ENCODE measurements around the gene RPS19BP1.
"Not testable (repeated sequence)": the region's sequence is repeated elsewhere in the genome, so short reads cannot be mapped to it uniquely, and the experiment has no call there.

RPS19BP1 gene

DNA sequence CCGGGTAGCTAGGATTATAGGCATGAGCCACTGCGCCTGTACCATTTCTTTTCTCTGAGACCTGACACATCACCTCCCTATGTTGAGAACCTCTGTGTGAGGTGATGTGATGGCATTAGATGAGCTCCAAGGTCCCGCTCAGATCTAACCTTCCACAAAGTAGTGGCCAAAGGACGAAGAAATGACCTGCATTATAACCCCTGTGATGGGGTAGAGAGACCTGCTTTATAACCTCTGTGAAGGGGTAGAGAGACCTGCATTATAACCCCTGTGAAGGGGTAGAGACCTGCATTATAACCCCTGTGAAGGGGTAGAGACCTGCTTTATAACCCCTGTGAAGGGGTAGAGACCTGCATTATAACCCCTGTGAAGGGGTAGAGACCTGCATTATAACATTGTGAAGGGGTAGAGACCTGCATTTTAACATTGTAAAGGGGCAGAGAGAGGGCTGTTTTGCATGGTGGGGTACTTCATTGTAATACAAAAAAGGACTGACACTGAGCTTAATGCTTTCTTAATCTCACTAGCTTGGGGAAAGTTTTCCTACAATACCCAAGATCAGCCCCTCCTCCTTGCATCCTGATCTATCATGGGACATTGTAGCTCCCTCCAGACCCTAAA is 21.9 kb downstream of the RPS19BP1 start:
- DNase-seq = no peak

DNA sequence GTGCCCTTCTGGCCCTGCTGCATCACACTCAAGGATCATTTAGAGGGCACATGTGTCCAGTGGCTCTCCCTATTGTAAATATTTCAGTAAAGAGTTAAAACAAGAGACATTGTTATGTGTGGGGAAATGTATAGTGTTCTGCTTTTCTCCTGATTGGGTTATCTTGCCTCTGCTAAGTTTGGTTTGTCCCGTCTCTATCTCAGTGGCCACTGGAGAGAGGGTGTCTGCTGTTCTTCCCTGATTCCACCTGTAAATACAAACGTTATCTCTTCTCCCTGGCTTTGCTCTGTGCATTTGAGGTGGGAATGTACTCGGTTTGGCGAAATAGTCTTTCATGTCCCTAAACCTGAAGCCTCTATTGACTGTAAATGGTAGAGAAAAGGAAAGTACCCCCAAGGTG is 24.2 kb downstream of the RPS19BP1 start:
- DNase-seq = no peak

DNA sequence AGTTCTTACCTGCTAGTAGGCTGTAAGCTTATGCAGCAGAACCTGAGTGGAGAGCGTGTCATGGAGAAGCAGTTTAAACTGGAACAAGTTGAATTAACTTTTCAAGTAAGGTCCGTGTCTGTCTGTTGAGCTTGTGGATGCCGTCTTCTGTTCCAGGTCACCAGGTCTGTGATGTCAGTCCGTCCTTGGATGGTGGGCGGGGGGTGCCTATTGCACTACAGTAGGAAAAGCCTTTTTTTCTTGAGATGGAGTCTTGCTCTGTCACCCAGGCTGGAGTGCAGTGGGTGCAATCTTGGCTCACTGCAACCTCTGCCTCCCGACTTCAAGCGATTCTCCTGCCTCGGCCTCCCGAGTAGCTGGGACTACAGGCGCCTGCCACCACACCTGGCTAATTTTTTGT is 25.5 kb downstream of the RPS19BP1 start:
- not testable (repeated sequence) for DNase-seq

GRCh38 chr22:39504071-39504470 is 28.5 kb downstream of the RPS19BP1 start:
- no peak for DNase-seq

GRCh38 chr22:39503630-39504029 is 28.9 kb downstream of the RPS19BP1 start:
- DNase-seq = no peak

GRCh38 chr22:39502789-39503409 is 29.6 kb downstream of the RPS19BP1 start:
- no peak for DNase-seq

DNA sequence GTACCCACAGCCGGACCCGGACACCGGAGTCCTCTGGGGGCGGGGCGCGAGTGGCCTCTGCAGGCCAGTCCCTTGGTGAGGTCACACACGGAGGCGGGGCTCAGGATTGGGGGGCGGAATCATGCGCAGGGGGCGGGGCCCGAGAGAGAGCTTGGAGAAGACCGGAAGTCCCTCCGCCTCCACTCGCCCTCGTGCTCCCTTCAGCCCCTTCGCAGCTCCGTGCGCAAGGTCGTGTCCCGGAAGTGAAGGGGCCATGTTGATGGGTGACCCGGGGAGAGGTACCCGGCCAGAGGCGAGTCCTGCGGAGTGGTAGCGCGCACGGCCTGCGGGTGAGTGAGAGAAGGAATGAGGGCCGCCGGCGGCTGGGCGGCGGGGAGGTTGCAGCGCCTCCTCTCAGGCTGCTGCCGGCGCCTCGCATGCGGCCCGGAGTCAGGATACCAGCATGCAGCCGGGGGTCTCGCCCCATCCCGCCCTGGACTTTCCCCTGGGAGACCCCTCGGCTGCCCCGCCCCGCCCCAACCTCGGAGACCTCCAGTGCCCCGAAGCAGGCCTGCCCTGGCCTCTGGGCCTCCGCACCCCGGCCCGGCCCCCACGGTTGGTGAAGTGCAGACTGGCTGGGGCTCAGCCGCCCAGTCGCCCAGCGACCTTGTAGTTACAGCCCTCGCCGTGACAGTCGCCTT is 30.3 kb downstream of the RPS19BP1 start, which contains the start of gene MIEF1:
TSS of gene MIEF1 (plus strand) at position 182 of the 680 bp plus-strand sequence. CDS start 9,005 bp downstream, outside the sequence.
- peak; percentile 88 to 95 for DNase-seq

DNA sequence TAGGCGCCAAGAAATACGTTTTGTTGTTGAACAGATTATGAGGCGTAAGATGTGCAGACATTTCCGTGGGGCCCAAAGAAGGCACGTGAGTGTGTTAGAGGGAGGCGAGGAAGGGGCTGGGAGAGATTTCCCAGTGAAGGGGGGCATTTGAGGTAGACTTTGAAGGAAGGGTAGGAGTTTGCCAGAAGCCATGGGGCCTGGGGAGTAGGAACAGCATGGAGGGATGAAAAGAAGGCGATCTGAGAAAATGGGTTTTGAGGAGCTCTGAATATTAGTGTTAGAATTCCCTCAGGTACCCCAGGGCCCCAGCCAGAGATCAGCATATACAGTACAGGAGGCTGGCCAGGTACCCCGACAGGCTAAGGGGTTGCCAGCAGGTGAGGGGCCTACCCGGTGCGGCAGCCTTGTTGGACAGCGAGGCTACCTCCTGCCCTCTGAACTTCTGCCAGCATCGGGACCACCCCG is 30.9 kb downstream of the RPS19BP1 start:
- no peak for DNase-seq

- DNase-seq = no peak
Observed at GRCh38 chr22:39500101-39500500, 32.4 kb downstream of the RPS19BP1 start.

DNA sequence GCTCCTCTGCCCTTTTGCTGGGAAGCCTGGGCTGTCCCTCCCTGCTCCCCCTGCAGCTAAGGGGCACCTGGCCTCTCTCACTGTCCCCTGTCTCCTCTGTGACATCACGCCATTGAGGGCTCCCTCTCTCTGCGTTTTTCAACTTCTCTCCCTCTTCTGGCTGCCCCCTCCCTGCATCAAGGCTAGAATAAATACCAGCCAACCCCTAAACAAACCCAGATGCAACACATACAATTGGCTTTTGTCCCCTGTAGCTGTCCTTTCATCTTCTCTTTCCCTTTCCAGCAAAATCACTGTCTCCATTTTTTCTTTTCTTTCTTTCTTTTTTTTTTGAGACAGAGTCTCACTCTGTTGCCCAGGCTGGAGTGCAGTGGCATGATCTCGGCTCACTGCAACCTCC is 33.7 kb downstream of the RPS19BP1 start:
- DNase-seq = no peak

DNA sequence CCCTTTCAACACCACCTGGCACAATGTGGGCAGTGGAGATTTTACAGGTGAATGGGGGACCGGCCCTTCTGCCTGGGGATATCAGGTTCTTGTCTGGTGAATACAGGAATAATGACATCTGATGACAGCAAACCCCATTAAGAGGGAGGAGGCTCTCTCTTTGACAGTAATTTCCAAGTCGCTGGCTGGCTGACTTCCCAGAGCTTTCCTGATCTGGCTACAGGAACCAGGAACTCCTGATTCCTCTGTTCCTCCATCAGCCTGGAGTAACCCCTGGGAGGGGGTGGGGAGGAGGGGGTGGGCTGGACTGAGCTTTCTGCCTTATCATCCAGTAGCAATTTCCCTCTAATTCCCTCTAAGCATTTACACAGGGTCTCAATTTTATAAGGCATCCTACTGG is 34.2 kb downstream of the RPS19BP1 start:
- DNase-seq = no peak

DNA sequence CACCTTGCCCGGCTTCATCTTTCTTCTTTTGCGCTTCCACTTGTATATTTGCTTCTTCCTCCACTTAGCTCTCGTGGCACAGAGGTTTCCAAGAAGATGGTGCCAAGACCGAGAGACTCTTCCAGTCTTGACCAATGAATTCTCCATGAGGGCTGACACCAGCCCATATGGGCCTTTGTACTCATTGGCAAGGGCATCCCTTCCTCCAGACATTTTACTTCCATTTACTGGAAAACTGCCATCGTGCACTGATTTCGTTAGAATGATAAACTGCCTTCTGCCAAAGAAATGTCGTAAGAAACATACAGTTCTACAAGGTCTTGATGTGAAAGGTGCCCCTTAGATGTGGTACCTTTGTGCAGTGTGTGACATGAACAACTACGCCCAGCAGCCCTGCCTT is 35.1 kb downstream of the RPS19BP1 start:
- no peak for DNase-seq

DNA sequence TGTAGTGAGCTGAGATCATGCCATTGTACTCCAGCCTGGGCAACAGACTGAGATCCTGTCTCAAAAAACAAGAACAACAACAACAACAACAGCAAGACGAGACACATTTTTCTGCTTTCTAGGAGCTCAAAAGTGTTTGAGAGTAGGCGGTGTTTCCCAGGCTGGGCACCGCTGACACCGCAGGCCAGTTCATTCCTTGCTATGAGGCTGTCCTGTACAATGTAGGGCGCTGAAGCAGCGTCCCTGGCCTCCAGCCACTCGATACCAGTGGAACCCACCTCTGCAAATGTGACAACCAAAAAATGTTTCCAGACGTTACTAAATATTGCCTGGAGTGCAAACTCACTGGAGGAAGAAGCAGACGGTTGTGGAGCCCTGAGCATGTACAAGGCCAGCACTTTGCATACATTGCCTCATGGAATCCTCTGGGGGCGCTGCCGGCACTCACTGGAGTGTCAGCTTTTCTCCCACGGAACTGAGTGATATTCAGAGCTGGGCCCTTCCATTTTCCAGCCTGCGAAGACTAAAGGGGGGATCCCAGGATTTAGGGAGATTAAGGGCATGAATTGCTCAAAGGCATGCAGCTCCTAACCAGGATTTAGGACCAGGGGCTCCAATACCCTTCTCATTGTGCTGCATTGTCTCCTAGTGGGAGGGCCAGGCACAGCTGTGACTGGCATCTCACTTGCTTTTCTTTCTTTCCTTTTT is 36.3 kb downstream of the RPS19BP1 start:
- peak; percentile 28 to 85 for DNase-seq

DNA sequence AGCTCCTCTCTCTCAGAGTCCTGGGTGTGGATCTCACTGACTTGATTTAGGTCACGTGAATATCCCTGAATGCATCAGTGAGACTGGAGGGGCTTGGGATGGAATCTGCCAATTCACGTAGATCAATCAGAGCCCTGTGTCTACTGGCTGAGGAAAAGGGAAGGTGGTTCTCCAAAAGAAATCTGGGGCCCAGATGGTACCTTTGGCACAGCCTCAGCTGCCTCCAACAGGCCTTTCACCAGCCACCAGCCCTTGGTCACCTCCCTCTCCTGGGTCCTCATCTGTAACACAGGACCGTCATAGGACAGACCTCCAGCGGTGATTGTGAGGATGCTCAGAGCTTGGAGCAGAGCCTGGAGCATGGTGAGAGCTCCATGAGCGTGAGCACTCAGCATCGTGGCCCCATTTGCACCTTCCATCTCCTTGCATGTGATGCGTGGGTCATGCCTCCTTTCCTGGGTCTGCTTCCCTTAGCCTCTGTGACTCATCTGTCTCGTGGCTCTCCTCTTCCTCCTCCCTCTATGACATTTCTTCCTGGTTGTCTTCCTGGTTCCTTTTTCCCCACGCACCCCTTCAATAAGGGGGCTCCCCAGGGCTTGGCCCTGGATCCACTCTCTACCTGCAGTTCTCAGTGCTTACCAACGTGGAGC is 38.0 kb downstream of the RPS19BP1 start:
- DNase-seq = no peak

DNA sequence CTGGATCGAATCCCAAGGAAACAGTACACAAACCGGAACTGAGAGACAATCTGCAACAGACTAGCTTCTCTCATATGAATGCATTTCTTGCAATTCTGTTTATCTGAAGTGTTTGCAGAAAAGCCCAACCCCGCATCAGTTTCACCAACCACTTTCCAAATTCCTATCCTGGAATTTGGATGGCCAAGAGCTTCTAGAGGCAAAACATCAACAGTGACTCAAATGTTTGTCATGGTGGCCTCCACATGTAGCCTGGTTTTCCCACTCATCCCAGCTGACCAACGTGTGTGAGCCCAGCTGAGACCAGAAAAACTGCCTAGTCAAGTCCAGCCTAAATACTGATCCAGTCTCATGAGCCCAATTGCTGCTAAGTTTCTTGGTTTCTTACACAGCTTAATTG is 38.8 kb downstream of the RPS19BP1 start:
- no peak for DNase-seq

GRCh38 chr22:39492186-39492585 is 40.4 kb downstream of the RPS19BP1 start:
- no peak for DNase-seq

- no peak for DNase-seq
Observed at GRCh38 chr22:39491696-39492095, 40.9 kb downstream of the RPS19BP1 start.

DNA sequence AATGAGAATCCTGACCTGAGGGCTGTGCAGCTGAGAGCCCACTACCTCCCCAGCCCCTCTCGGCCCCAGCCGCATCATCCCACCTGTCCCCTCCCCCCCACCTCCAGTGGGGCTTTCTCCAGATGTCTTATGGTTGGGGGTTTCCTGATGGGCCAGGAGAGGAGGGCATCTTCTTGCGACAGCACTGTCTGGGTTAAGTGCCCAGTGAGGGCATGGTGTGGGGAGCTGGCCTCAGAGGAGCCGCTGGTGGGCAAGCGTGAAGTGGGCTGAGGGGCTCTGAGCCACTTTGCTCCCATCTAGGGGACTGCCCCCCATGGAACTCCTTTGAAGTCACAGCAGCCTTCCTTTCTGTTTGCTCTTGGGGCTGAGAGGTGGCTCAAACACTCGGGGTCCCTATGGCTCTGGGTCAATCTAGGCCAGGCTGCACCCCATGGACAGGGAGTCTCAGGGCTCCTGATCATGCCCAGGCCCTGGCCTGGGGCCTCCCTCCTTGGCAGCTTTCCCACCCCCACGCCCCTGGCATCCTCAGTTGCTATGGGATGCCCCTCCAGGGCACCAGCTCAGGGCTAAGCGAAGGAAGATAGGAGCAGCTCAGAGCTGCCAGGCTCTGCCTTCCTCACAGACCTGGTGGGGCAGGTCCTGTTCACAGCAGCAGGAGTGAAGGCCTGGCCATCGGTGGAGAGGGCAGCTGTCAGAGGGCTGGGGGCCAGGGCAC is 41.4 kb downstream of the RPS19BP1 start:
- no peak for DNase-seq

- peak; percentile 40 to 69 for DNase-seq
Observed at GRCh38 chr22:39490135-39490798, 42.3 kb downstream of the RPS19BP1 start.

DNA sequence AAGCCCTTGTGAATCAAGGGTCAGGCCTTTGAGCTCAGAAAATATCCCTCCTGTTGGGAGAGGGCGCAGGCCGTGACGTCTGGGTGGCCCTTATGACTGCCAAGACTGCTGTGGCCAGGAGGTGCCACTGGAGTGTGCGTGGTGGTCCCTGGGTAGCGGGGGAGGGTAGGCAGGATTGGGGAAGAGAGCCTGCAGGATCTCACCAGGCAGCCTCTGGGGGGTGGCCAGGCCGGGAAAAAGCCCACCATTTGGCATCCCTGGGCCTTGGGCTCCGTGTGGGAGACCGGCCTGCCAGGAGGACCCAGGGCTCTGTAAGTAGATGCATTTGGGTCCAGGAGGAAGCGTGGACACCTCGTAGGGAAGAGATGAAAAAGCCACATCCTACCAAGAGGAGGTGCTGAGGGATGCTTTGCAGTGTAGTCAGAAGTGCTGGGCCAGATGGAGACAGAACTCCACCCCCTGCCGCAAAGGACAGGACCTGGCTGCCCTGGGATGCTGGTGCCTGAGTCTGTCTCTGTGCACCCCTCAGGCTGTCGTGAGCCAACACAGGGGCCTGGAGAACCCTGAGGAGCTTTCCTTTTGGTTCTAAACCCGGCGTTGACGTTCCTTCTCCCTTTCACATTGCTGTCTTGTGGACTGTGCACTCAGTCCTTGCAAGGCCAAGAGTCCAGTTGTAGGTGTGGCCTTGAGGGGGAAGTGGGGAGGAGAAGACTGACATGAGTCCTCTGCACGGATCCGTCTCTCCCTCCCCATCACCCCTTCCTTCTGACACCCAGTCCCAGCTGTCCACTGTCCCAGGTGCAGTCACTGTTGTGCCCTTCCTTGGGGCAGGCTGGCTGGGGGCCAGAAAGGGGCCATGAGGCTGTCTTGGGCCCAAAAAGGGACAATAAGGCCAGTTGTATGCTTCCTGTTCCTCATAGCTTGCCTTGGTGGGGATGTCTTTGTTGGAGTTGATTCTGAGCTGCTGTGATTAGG is 43.2 kb downstream of the RPS19BP1 start:
- DNase-seq = no peak
